Activated B cell treated with CpG ODN at 0.5 μM for 24 hours (primary cell): ENCODE results near the gene C6orf89. TPM values are rescaled to one million over a fixed set of nuclear protein-coding genes. Genes with fewer than 3 reads are reported as not detected.

Experiments used
- ATAC-seq: fragments of 200-7000 bp; cut with Tn5 transposase; one replicate; pipeline ENCODE4 v1.10.0; 2021; ENCODE audit warnings: low read depth, mild to moderate bottlenecking, moderate library complexity
- CTCF ChIA-PET: fragments of 350-600 bp; sonication (Branson Sonifier 250); formaldehyde crosslinking; loops from one replicate; lab custom pipeline; 2021; ENCODE audit warnings: antibody characterized with exemption; lab: Charles Lee
- POLR2A ChIA-PET: fragments of 350-600 bp; sonication (Branson Sonifier 250); formaldehyde crosslinking; loops from one replicate; lab custom pipeline; 2021; ENCODE audit warnings: antibody characterized with exemption; lab: Charles Lee
- DNase-seq: peaks from one replicate; pipeline ENCODE4 v3.0.0; 2022
- H3K27ac Mint-ChIP-seq: one replicate; pipeline ENCODE4 v1.8.0; 2020; ENCODE audit warnings: mixed read lengths
- H3K27me3 Mint-ChIP-seq: one replicate; pipeline ENCODE4 v1.8.0; 2021; ENCODE audit warnings: mixed read lengths
- H3K36me3 Mint-ChIP-seq: one replicate; pipeline ENCODE4 v1.8.0; 2021; ENCODE audit warnings: low read depth, mixed read lengths
- H3K4me1 Mint-ChIP-seq: one replicate; pipeline ENCODE4 v1.8.0; 2021; ENCODE audit warnings: mixed read lengths
- H3K4me3 Mint-ChIP-seq: one replicate; pipeline ENCODE4 v1.8.0; 2020; ENCODE audit warnings: mild to moderate bottlenecking, mixed read lengths
- H3K9me3 Mint-ChIP-seq: one replicate; pipeline ENCODE4 v1.8.0; 2020; ENCODE audit warnings: mixed read lengths
- intact Hi-C: fragments of 100-400 bp; cut with micrococcal nuclease; formaldehyde crosslinking; loops from one replicate; pipeline ENCODE4 v1.15.1; 2024
- total RNA-seq: library from RNA; stranded (reverse); gene quantifications from 2 replicates; pipeline ENCODE4 v1.2.3, GENCODE V29; 2022
- TF ChIP-seq, protein P1 (sequence below): fragments of 200-600 bp; IDR thresholded peaks from one replicate; pipeline ENCODE4 v1.8.0; 2022; ENCODE audit warnings: antibody characterized with exemption, mild to moderate bottlenecking

C6orf89 gene
- total RNA-seq, 1 donor from 2014 or later: 30.3 TPM

DNA sequence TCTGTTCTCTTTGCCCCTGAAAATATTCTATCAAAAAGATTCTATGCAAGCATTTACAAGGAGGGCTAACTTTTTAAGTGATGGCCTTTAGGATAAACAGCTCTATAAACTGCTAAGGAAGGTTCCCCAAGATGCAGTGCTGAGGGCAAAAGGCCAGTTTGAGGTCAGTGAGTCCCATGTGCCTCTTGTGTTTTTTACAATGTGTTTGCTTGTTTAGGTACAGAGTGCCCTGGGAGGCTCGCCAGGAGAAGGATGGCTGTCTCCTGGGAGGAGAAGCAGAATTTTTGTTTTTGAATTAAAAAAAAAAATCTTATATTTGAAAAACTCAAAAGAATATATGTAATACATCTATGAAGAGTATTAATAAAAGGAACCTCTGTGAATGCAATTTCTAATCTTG, 87.4 kb downstream of the C6orf89 start:
- CTCF ChIA-PET: interaction anchor here (2.7 kb wide), 1 partner anchor 45 kb away, joined by 8 read pairs; no protein-coding TSS in a partner anchor
- H3K27me3 Mint-ChIP-seq: no peaks in the 10 kb centered on the region
- intact Hi-C loops: no loop called here
- H3K4me1 Mint-ChIP-seq: peaks cover 5% of the 10 kb centered on the region
- POLR2A ChIA-PET: no interaction called here
- ATAC-seq (no peak), DNase-seq (no peak)
- H3K36me3 Mint-ChIP-seq: peaks cover 98% of the 10 kb centered on the region
- no peak overlapping the region for H3K27ac Mint-ChIP-seq
- no peaks in the 10 kb centered on the region for H3K9me3 Mint-ChIP-seq
- no peak overlapping the region for H3K4me3 Mint-ChIP-seq
- TF ChIP-seq, protein P1, sequence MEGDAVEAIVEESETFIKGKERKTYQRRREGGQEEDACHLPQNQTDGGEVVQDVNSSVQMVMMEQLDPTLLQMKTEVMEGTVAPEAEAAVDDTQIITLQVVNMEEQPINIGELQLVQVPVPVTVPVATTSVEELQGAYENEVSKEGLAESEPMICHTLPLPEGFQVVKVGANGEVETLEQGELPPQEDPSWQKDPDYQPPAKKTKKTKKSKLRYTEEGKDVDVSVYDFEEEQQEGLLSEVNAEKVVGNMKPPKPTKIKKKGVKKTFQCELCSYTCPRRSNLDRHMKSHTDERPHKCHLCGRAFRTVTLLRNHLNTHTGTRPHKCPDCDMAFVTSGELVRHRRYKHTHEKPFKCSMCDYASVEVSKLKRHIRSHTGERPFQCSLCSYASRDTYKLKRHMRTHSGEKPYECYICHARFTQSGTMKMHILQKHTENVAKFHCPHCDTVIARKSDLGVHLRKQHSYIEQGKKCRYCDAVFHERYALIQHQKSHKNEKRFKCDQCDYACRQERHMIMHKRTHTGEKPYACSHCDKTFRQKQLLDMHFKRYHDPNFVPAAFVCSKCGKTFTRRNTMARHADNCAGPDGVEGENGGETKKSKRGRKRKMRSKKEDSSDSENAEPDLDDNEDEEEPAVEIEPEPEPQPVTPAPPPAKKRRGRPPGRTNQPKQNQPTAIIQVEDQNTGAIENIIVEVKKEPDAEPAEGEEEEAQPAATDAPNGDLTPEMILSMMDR: no peak

DNA sequence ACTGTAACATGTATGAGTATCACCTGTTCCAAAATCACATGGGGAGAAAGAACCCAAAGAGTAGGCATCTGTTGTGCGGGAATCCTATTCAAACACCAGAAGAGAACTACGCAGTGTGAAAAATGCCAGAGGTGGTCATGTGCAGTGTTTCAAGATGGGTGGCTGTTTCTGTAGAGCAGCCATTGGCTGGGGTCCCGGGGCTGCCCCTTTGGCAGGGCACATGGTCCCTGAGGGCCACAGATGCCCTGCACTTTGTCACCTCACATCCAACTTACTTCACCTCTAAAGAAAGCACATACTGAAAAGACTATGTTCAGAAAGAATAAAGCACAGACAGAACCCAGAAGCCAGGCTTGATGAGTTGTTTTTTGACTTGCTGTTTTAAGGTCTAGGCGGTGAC, 87.9 kb downstream of the C6orf89 start:
- TF ChIP-seq, protein P1: no peak
- Mint-ChIP-seq H3K9me3 (no peaks in the 10 kb centered on the region), H3K36me3 (peaks cover 98% of the 10 kb centered on the region), H3K4me1 (peaks cover 5% of the 10 kb centered on the region), H3K27me3 (no peaks in the 10 kb centered on the region), H3K4me3 (no peak overlapping the region), H3K27ac (no peak overlapping the region)
- ChIA-PET CTCF (interaction anchor here (2.7 kb wide), 1 partner anchor 44 kb away, joined by 8 read pairs; no protein-coding TSS in a partner anchor), POLR2A (no interaction called here)
- DNase-seq (no peak), ATAC-seq (no peak)
- intact Hi-C loops: no loop called here

DNA sequence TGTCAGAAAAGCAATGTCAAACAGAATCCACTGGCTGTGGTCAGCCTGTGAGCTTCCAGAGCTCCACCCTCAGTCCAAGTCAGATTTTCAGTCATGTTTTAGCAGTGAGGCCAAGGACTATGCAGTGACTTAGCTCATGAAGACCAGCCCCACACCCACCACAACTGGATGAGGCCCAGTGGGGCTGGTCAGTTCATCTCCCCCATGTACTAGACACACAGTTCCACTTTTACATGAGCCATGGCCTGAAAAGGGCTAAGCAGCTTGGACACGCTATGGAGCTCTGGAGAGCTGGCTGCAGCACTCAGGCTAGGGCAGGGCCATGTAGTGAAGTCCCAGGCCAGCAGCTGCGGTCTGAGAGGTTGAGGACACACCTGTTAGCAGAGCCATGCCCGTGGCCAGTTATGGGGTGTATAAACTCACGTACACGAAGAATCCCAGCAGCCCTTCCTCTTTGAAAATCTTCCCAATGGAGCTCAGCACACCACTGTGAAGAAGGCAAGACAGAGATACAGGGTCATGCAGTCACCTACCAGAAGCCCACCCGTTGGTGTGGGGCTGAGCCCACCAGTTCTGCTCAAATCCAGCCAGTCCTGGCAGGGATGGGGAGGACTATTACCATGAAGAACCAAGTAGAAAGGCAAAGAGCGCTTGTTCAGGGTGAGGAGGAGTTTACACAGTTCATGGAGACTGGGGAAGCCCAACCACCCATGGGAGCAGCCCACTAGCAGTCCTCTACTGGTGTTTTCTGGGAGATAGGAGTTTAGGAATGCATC, 89.7 kb downstream of the C6orf89 start:
- TF ChIP-seq, protein P1: no peak
- CTCF ChIA-PET: interaction anchor here (1.2 to 12.5 kb wide), 3 partner anchors 20 to 43 kb away, joined by 3 to 167 read pairs (median 38); no protein-coding TSS in a partner anchor
- ATAC-seq: no peak
- DNase-seq: no peak
- Mint-ChIP-seq H3K27me3 (no peaks in the 10 kb centered on the region), H3K4me1 (peaks cover 18% of the 10 kb centered on the region), H3K27ac (no peak overlapping the region), H3K4me3 (no peak overlapping the region), H3K9me3 (no peaks in the 10 kb centered on the region), H3K36me3 (peaks cover 93% of the 10 kb centered on the region)
- POLR2A ChIA-PET: interaction anchor here (0.6 to 2.1 kb wide), 2 partner anchors 9 to 43 kb away, joined by 4 to 6 read pairs; no protein-coding TSS in a partner anchor
- intact Hi-C loops: no loop called here

DNA sequence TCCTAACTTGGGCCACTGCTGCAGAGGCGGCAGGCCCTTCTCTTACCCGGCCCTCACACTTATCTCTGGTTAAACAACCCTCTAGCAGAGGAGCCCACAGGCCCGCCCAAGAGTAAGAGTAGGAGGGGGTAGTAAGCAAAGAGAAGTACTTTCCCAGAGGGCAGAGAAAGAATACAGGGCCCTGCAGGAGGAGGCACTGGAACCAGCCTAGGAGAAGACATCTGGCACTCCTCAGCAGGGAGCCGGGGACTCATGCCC, 90.2 kb downstream of the C6orf89 start:
- DNase-seq: no peak
- Mint-ChIP-seq H3K27ac (no peak overlapping the region), H3K9me3 (no peaks in the 10 kb centered on the region), H3K4me3 (no peak overlapping the region), H3K4me1 (peaks cover 21% of the 10 kb centered on the region), H3K27me3 (no peaks in the 10 kb centered on the region), H3K36me3 (peaks cover 93% of the 10 kb centered on the region)
- ChIA-PET CTCF (interaction anchor here (1.2 to 12.5 kb wide), 3 partner anchors 20 to 42 kb away, joined by 3 to 167 read pairs (median 38); no protein-coding TSS in a partner anchor), POLR2A (interaction anchor here (2.1 kb wide), 1 partner anchor 42 kb away, joined by 6 read pairs; no protein-coding TSS in a partner anchor)
- TF ChIP-seq, protein P1: no peak
- intact Hi-C loops: no loop called here
- no peak for ATAC-seq

DNA sequence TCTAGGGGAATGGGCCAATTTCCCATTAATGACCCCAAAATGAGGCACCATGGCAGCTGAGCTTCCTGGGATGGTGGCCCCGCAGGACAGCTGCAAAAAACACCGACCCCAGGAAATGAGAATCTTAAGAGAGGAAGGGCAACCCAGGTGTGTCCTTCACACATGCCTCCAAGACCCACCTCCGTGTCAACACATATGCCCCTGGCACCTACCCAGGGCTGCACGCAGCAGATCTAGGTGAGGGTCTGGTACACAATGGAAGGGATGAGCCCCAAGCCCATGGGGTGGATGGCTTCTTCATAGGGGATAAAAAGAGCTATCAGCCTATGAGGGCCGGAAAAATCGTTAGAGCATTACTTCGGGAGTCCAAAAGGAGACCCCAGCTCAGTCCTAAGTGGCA, 90.8 kb downstream of the C6orf89 start:
- ChIA-PET POLR2A (interaction anchor here (2.1 kb wide), 1 partner anchor 42 kb away, joined by 6 read pairs; no protein-coding TSS in a partner anchor), CTCF (interaction anchor here (0.9 to 12.5 kb wide), 6 partner anchors 21 to 196 kb away, joined by 3 to 167 read pairs (median 4); no protein-coding TSS in a partner anchor)
- Mint-ChIP-seq H3K4me1 (peaks cover 23% of the 10 kb centered on the region), H3K36me3 (peaks cover 92% of the 10 kb centered on the region), H3K27me3 (no peaks in the 10 kb centered on the region), H3K4me3 (no peak overlapping the region), H3K9me3 (no peaks in the 10 kb centered on the region), H3K27ac (no peak overlapping the region)
- TF ChIP-seq, protein P1: no peak
- ATAC-seq (no peak), DNase-seq (no peak)
- intact Hi-C loops: no loop called here
